Memory B cell (primary cell): Measurements from ENCODE around the gene SIRPG.
"Not testable (repeated sequence)": the region's sequence is repeated elsewhere in the genome, so short reads cannot be mapped to it uniquely, and the experiment has no call there.

Source experiments
- ATAC-seq: fragments of 150-1000 bp; cut with Tn5 transposase; 2 replicates; pipeline ENCODE4 v1.10.0; 2021; ENCODE audit warnings: low read depth, mild to moderate bottlenecking, moderate library complexity
- DNase-seq, 2 donors: peaks; one replicate each; pipeline ENCODE4 v3.0.0; 2022; ENCODE audit warnings: low spot score in 2 of 2
- H3K27ac Mint-ChIP-seq: one replicate; pipeline ENCODE4 v1.8.0; 2022; ENCODE audit warnings: mild to moderate bottlenecking, moderate library complexity, mixed read lengths
- H3K27me3 Mint-ChIP-seq: one replicate; pipeline ENCODE4 v1.8.0; 2022; ENCODE audit warnings: mixed read lengths
- H3K36me3 Mint-ChIP-seq: one replicate; pipeline ENCODE4 v1.8.0; 2022; ENCODE audit warnings: mild to moderate bottlenecking, mixed read lengths
- H3K4me1 Mint-ChIP-seq: one replicate; pipeline ENCODE4 v1.8.0; 2022; ENCODE audit warnings: mixed read lengths
- H3K4me3 Mint-ChIP-seq: one replicate; pipeline ENCODE4 v1.8.0; 2022; ENCODE audit warnings: mild to moderate bottlenecking, moderate library complexity, mixed read lengths
- H3K9me3 Mint-ChIP-seq: one replicate; pipeline ENCODE4 v1.8.0; 2022; ENCODE audit warnings: mixed read lengths

Gene SIRPG

DNA sequence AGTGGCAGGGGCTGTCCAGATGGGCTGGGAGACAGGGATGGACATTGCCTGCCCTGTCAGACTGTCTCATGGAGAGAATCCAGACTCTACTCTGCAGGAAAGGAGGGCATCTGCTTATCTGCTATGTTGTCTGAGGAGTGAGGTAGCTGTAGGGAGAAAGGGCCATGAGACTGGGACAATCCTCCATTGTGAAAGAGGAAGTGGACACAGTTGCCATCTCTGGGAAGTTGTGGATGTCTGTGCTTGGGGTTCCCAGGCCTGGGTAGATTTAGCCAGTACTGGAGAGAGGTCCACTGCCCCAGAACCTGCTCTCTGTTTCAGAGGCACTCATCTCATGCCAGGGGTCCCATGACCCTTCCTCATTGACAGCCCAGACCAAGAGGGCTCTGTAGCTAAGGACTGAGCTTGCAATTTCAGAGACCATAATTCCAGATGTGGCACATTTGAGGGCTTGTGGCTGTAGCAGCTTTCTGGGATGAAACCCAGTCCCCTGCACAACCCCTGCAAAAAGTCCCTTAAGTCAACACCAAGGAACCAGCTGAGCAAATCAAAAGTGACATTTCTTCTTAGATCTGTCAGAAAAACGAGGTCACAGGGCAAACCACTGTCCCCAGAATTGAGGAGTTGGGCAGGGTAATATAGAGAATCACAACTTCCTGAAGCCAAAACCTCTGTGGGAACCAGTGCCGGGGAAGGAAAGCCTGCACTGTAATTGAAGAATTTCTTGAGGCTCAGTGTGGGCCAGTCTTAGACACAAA, 4.1 kb upstream of the SIRPG start:
- Mint-ChIP-seq H3K9me3 (no peaks in the 10 kb centered on the region), H3K27me3 (peaks cover 2% of the 10 kb centered on the region), H3K36me3 (no peaks in the 10 kb centered on the region), H3K27ac (no peak overlapping the region), H3K4me1 (peaks cover 42% of the 10 kb centered on the region), H3K4me3 (no peak overlapping the region)
- ATAC-seq (no peak), DNase-seq (no peak)

DNA sequence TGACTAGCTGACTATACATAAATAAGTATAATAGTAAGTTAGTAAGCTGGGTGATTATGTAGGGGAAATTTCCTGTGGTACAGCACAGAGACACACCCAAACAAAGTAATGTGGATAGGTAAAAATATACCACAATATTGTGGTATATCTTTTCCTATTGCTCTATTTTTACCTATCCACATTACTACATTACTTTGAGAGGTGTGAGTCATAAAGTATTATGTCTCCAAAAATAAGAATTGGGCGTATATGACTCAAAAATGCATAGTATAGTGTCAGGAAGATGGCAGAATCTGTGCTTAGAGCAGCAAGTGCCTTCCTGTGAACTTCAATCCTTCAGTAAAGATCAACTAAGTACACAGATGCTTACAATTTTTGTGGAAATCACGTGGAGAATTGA, 2.7 kb upstream of the SIRPG start:
- H3K36me3 Mint-ChIP-seq, result no peaks in the 10 kb centered on the region
- no peak overlapping the region for H3K4me3 Mint-ChIP-seq
- peaks cover 2% of the 10 kb centered on the region for H3K27me3 Mint-ChIP-seq
- H3K4me1 Mint-ChIP-seq, result peaks cover 40% of the 10 kb centered on the region
- DNase-seq (no peak), ATAC-seq (no peak)
- no peaks in the 10 kb centered on the region for H3K9me3 Mint-ChIP-seq
- no peak overlapping the region for H3K27ac Mint-ChIP-seq

DNA sequence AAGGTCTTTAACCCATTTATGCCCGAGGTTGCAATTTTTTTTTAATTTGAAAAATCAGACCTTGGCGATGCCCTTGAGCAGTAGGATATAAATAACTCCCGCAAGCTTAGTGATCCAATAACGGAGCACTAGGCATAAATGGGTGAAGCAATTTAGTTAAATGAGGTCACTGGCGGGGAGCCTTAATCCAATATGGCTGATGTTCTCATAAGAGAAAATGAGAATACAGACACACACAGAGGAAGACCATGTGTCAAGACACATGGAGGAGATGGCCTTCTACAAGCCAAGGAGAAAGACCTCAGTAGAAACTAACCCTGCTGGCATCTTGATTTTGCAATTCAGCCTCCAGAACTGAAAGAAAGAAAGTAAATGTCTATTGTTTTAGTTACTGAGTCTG, 735 bp downstream of the SIRPG start:
- Mint-ChIP-seq H3K4me3 (no peak overlapping the region), H3K36me3 (no peaks in the 10 kb centered on the region), H3K27ac (no peak overlapping the region), H3K27me3 (peaks cover 2% of the 10 kb centered on the region), H3K9me3 (no peaks in the 10 kb centered on the region), H3K4me1 (peaks cover 26% of the 10 kb centered on the region)
- ATAC-seq, result no peak
- no peak for DNase-seq

DNA sequence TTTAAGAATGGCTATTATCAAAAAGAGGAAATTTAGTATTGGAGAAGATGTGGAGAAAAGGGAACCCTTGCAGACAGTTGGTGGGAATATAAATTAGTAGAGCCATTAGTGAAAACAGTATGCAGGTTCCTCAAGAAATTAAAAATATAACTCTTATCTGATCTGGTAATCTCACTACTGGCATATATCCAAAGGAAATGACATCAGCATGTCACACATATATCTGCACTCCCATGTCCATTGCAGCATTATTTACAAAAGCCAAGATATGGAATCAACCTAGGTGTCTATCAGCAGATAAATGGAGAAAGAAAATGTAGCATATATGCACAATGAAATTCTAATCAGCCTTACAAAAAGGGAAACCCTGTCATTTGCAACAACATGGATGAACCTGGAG, 2.6 kb downstream of the SIRPG start:
- Mint-ChIP-seq H3K9me3 (no peaks in the 10 kb centered on the region), H3K27me3 (peaks cover 4% of the 10 kb centered on the region), H3K4me1 (peaks cover 22% of the 10 kb centered on the region), H3K4me3 (no peak overlapping the region), H3K27ac (no peak overlapping the region), H3K36me3 (no peaks in the 10 kb centered on the region)
- ATAC-seq (no peak), DNase-seq (no peak)

DNA sequence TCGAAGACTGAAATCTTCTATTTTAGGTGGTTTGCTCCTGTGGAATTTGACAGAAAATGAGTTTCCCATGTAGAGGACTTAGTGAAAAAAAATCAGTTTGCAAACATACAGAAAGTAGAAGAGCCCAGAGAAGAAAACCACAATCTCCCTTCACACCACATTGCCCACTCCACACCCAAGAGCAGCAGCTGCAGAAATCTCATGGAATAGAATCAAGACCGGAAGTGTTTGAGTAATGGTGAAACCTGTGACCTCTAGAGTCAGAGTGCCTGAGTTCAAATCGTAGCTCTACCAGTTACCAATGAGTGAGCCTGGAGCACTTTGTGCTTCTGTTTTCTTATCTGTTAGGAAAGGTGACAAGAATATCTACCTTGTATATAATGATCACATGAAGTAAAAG, 4.6 kb downstream of the SIRPG start:
- H3K27me3 Mint-ChIP-seq, result peaks cover 2% of the 10 kb centered on the region
- no peak overlapping the region for H3K4me3 Mint-ChIP-seq
- ATAC-seq (no peak), DNase-seq (no peak)
- peaks cover 15% of the 10 kb centered on the region for H3K4me1 Mint-ChIP-seq
- H3K27ac Mint-ChIP-seq, result no peak overlapping the region
- no peaks in the 10 kb centered on the region for H3K9me3 Mint-ChIP-seq
- H3K36me3 Mint-ChIP-seq, result no peaks in the 10 kb centered on the region

DNA sequence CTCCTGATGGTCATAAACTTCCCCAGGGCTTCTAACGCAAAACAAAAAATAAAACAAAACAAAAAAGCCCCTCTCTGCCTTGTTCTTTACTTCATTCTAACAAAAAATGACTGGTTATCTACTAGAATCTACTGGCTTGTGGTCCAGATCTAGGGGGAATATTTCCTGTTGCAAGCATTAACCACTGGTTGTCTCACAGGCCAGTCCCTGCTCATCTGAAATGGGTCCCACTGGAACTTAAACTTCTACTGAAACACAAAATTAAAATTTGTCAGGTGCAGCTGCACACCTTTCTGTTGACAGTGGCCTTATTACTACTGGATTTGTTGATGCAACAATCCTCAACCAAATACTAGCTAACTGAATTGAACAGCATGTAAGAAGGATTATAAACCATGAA, 5.5 kb downstream of the SIRPG start:
- no peak for ATAC-seq
- DNase-seq, result no peak
- H3K27me3 Mint-ChIP-seq, result peaks cover 2% of the 10 kb centered on the region
- H3K27ac Mint-ChIP-seq, result no peak overlapping the region
- no peaks in the 10 kb centered on the region for H3K9me3 Mint-ChIP-seq
- H3K4me3 Mint-ChIP-seq, result no peak overlapping the region
- H3K4me1 Mint-ChIP-seq, result peaks cover 11% of the 10 kb centered on the region
- H3K36me3 Mint-ChIP-seq, result no peaks in the 10 kb centered on the region

DNA sequence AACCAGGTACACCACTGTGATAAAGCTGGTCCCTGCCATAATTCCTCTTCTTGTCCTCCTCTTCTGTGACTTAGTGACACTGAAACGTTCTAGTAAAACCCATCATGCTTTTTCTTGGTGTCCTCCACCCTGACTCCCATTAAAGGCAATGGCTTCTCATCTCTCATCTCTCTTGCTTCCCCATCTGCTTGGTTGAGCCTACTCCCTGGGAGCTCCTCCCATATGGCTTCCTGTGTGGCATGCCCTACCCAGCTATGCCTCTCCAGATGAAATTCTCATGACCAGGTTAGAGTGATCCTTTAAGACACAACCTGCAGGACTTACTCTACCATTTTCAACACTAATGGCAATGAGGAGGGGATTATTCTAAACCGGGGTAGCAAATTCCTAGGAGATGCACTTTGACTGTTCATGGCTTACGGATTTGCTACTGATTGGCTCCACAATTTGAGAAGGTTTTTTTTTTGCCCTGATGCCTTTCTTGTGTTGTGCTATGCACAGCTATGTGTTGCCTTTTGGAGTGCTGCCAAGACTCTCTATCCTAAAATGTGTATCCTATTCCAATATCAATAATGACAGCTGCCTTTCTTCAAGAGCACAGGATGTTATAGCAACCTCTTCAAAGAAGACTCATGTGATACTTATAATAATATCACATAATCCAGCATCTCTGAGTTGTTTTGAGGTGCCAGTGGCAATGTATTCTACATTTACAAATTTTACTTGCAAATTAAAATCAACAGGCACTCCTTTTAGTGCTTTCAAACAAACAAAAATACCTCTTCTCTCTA, 6.1 kb downstream of the SIRPG start:
- peaks cover 11% of the 10 kb centered on the region for H3K4me1 Mint-ChIP-seq
- no peaks in the 10 kb centered on the region for H3K36me3 Mint-ChIP-seq
- H3K27ac Mint-ChIP-seq, result no peak overlapping the region

DNA sequence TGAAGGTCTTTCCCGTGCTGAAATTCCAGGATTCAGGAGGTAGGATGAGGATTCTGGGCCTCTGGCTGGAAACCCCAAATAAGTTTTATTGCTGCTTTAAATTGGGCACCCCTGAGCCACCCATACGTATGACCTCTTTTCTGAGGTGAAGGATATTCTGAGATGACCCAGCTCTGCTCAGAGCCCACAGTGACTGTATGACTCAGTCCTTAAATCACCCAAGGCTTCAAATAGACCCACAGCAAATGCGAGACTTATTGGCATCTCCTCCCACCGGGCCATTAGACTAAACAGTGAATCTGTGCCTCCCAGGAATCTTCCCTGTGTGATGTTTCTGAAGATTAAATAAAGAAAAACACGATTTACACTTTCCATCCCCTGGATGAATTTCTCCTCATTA, 9.5 kb downstream of the SIRPG start:
- DNase-seq (no peak), ATAC-seq (no peak)
- peaks cover 8% of the 10 kb centered on the region for H3K4me1 Mint-ChIP-seq
- peaks cover 2% of the 10 kb centered on the region for H3K27me3 Mint-ChIP-seq
- H3K4me3 Mint-ChIP-seq, result no peak overlapping the region
- H3K27ac Mint-ChIP-seq, result no peak overlapping the region
- no peaks in the 10 kb centered on the region for H3K9me3 Mint-ChIP-seq
- no peaks in the 10 kb centered on the region for H3K36me3 Mint-ChIP-seq

More for the DNA sequence above, 6.1 kb downstream of the SIRPG start:
- Mint-ChIP-seq H3K27me3 (peaks cover 2% of the 10 kb centered on the region), H3K9me3 (no peaks in the 10 kb centered on the region), H3K4me3 (no peak overlapping the region)
- no peak for ATAC-seq
- DNase-seq, result no peak

DNA sequence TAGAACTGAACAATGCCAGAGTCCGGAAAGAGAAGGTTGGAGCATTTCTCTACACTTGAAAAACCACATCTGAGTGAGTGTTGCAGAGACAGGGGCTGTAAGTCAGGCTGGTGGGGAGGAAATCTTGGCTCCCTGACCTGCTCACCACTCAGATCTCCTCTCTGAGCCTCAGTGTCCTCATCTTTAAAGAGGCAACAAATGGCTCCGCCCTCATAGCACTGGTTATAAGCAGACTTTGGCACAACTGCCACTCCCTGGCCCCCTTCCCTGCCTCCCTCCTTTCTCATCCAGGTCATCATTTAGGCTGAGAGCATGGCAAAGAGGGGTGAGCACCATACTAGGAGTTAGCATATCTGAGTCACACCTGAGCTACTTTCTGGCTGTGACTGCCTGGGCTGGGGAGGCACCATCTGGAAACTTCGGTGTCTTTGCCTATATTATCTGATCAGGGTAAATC, 10.6 kb downstream of the SIRPG start:
- Mint-ChIP-seq H3K4me3 (no peak overlapping the region), H3K4me1 (peaks cover 5% of the 10 kb centered on the region), H3K36me3 (no peaks in the 10 kb centered on the region), H3K27me3 (peaks cover 2% of the 10 kb centered on the region), H3K9me3 (no peaks in the 10 kb centered on the region), H3K27ac (no peak overlapping the region)
- DNase-seq (no peak), ATAC-seq (no peak)

DNA sequence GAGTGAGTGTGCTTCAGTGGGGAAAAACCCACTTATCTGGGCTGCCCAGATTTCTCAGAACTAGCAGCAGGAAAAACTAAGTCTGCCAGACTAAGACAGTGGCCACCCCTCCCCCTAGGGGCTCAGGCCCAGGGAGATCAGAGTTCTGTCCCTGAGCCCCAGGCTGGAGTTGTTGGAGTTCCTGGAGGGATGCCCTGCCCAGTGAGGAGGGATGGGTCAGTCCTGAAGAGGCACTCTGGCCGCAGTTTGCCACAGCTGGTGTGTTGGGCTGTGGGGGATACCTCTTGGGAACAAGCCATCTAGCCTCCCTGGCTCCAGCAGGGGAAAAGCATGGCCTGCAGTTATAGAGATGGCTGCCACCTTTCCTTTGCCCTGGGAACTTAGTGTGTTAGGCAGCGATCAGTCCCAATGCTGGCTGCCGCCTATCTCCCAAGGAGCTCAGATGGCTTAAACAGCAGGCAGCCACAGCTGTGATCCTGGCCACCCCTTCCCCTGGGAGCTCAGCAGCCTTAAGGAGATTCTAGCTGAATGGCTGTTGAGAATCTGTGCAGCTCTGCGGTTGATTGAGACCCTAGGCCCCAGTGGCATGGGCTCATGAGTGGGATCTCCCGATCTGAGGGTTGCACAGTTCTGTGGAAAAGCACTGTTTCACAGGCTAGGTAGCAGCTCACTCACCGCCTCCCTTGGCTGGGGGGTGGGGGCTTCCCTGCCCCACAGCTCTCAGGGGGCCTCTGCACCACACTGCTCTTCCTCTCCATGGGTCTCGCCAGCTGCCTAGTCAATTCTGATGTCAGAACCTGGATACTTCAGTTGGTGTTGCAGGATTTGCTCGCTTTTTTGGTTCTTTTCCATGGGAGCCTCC, 13.2 kb downstream of the SIRPG start:
- DNase-seq (no peak), ATAC-seq (no peak)
- Mint-ChIP-seq H3K9me3 (peaks cover 2% of the 10 kb centered on the region), H3K27ac (no peak overlapping the region), H3K4me1 (peaks cover 5% of the 10 kb centered on the region), H3K36me3 (peaks cover 3% of the 10 kb centered on the region), H3K27me3 (no peaks in the 10 kb centered on the region), H3K4me3 (no peak overlapping the region)

DNA sequence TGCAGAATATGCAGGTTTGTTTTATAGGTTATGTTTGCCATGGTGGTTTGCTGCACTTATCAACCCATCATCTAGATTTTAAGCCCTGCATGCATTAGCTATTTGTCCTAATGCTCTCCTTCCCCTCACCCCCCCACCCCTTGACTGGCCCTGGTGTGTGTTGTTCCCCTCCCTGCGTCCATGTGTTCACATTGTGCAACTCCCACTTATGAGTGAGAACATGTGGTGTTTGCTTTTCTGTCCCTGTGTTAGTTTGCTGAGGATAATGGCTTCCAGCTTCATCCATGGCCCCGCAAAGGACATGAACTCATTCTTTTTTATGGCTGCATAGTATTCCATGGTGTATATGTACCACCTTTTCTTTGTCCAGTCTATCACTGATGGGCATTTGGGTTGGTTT, 18.9 kb downstream of the SIRPG start:
- H3K9me3 Mint-ChIP-seq, ATAC-seq, H3K4me3 Mint-ChIP-seq, H3K4me1 Mint-ChIP-seq, H3K27me3 Mint-ChIP-seq, H3K27ac Mint-ChIP-seq, DNase-seq, H3K36me3 Mint-ChIP-seq: not testable (repeated sequence)

DNA sequence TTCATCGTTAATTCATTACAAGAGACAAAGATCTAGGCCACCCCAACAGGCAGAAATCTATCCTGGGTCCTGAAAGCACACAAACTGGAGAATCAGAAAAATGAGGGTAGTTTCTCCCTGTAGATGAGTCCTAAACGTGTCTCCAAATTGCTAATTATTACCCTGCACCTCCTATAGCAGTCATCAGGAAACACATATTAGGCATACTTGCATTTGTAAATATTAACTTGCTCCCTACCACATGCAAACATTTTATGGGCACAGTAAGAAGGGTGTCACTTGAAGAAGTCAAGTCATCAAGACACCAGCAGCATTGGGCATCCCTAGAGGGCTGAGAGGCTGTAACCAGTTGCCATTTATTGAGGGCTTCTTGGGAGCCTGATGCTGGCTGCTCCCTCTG, 19.8 kb downstream of the SIRPG start:
- ATAC-seq, result no peak
- Mint-ChIP-seq H3K4me3 (no peak overlapping the region), H3K27ac (no peak overlapping the region)

DNA sequence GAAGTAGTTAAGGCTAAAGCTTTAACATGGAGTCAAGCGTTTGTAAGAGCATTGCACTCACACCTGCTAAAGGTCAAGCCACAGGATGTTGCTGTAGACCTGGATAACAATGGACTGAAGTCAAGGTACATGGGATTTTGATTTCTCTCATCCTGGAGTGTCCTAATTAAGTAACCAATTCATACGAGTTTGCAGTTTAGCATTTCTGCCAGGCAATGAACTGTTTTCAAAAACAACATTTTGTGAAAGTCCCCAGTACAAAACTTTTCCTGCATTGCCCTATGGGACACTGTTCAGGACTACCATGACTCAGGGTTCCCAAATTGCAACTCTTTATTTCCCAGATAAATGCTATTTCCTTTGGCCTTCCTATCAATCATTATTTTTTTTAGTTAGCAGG, 20.4 kb downstream of the SIRPG start:
- Mint-ChIP-seq H3K36me3 (peaks cover 3% of the 10 kb centered on the region), H3K4me1 (peaks cover 9% of the 10 kb centered on the region), H3K4me3 (no peak overlapping the region), H3K9me3 (peaks cover 2% of the 10 kb centered on the region), H3K27ac (no peak overlapping the region), H3K27me3 (no peaks in the 10 kb centered on the region)
- no peak for DNase-seq
- ATAC-seq, result no peak

More for the DNA sequence above, 19.8 kb downstream of the SIRPG start:
- Mint-ChIP-seq H3K27me3 (no peaks in the 10 kb centered on the region), H3K4me1 (peaks cover 9% of the 10 kb centered on the region), H3K9me3 (peaks cover 2% of the 10 kb centered on the region), H3K36me3 (peaks cover 3% of the 10 kb centered on the region)
- DNase-seq, result no peak

DNA sequence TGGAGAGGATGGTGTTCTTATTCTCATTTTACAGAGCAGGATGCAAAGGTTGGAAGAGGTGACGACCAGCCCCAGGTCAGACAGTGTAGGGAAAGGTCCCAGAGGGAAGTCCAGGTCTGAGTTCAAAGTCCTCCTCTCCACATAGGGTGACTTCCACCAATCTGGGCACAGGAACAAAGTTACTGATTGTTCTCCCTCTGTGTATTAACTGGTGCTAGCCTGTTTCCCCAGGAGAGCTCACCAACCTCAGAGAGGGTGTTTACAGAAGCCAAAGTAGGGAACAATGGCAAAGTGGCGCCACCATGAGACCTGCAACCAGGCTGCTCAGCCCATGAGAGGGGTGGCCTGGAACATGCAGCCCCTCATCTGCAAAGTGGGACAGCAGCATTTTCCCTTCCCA, 21.0 kb downstream of the SIRPG start:
- H3K27me3 Mint-ChIP-seq, result no peaks in the 10 kb centered on the region
- no peak for ATAC-seq
- no peak for DNase-seq
- H3K36me3 Mint-ChIP-seq, result peaks cover 3% of the 10 kb centered on the region
- H3K4me3 Mint-ChIP-seq, result no peak overlapping the region
- peaks cover 14% of the 10 kb centered on the region for H3K4me1 Mint-ChIP-seq
- peaks cover 2% of the 10 kb centered on the region for H3K9me3 Mint-ChIP-seq
- no peak overlapping the region for H3K27ac Mint-ChIP-seq
